ENCODE results near the gene MYO9B.

Gene MYO9B

GRCh38 chr19:17060802-17061201 is 14.8 kb upstream of the MYO9B start:
- DNase-seq: no peak

DNA sequence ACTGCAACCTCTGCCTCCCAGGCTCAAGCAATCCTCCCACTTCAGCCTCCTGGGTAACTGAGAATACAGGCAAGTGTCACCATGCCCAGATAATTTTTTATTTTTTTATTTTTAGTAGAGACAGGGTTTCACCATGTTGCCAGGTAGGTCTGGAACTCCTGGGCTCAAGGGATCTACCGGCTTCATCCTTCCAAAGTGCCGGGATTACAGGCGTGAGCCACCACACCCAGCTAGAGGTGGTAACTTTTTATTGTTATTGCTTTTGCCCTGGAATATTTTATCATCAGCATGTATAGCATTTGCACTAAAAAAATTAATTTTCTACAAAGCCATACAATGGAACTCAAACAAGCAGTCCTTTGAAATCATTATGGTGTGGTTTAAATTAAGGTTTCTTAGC is 14.4 kb upstream of the MYO9B start:
- no peak for DNase-seq

- DNase-seq: no peak
Observed at GRCh38 chr19:17061691-17062090, 13.9 kb upstream of the MYO9B start.

- DNase-seq: no peak
Observed at GRCh38 chr19:17063428-17063827, 12.1 kb upstream of the MYO9B start.

GRCh38 chr19:17069193-17069592 is 6.4 kb upstream of the MYO9B start:
- DNase-seq: no peak

- DNase-seq: no peak
Observed at GRCh38 chr19:17070421-17070820, 5.2 kb upstream of the MYO9B start.

GRCh38 chr19:17070912-17071311 is 4.7 kb upstream of the MYO9B start:
- DNase-seq: no peak

- no peak for DNase-seq
Observed at GRCh38 chr19:17073869-17074633, 1.5 kb upstream of the MYO9B start.

DNA sequence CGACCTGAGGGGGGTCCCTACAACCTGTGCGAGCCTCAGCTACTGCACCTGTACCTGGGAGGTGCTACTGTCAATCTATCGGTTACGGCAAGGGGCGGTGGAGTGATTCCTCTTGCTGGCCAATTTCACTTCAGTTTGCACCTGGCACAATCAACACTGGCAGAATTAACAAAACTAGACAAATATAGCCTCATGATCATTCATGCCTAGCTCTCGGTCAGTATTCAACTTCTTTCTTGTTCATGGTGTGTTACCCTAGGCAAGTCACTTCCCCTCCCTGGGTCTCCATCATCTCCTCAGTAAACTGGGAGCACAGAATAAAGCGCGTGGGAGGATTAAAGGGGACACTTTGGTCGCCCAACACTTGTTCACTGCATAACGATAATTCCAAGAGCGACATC is 943 bp upstream of the MYO9B start:
- DNase-seq: no peak

GRCh38 chr19:17075864-17076542 is 426 bp downstream of the MYO9B start:
- DNase-seq: peak; percentile 46 to 51

DNA sequence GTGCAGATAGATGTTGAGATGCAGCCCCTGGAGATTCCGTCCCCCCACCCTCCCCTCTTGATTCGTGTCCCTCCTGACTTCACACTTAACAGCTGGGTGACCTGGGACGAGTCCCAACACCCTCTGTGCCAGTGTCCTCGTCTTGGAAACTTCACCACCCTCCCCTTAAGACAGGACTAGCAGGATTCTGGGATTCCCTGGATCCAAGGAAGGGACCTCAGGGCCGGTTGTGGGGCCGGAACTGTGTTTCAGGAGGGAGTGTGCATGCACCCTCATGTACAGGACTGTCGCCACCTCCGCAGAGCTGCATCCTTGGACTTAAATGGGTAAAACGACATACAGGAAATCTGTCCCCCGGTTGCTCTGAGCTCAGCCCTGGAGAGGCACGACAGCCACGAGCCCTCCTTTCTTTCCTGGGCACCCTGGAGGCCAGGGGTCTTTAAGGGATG is 990 bp downstream of the MYO9B start:
- no peak for DNase-seq

DNA sequence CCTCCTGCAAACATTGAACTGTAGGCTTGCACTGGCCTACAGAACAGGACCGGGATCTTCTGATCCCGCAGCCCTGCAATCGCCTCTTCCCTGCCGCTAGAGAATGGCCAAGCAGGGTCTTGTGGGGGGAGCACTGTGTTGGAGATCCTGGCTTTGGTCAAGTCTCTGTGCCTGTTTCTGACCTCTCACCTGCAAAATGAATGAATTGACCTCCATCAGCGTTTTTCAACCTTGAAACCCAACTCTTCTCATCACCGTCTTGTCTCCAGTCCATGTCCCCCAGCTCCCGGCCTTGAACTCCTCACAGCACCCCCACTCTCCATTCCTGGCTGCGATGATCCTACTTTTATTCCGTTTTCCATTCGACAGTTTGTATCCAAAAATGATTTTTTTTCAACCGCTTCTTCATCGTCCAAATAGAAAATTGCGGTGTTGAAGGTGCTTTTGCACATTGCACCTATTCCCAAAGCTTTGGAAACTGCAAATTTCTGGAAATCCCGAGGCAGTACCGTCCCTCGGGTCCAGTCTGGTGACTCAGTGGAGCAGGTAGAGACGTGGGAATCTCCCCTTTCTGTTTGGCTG is 2.0 kb downstream of the MYO9B start:
- DNase-seq: no peak

DNA sequence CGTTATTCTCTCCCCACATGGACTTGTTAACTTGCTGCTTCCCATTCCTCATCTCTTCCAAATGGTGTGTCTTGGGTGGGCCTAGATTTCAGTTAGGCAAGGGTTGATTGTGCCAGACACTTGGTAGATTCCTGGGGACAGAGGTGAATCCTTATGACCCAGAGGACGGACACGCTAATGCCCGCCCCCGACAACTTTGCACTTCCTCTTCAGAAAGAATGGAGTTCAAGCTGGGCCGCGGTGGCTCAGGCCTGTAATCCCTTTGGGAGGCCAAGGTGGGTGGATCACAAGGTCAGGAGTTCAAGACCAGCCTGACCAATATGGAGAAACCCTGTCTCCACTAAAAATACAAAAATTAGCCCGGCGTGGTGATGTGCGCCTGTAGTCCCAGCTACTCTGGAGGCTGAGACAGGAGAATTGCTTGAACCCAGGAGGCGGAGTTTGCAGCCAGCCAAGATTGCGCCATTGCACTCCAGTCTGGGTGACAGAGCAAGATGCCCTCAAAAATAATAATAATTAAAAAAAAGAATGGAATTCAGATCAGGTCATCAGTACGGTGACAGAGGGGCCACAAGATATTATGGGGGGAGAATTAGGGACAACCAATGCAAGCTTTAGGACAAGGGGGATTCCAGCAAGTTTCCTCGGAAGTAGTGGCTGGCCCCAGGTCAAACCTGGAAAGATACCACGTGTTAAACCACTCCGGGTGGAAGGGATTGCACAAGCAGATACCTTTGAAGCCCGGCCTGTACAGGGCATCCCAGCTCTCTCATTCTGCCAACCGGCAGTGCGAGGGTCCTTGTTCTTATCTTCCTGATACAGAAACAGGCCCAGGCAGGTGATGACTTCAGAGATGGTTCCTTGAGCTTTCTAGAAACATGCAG is 2.7 kb downstream of the MYO9B start:
- no peak for DNase-seq

DNA sequence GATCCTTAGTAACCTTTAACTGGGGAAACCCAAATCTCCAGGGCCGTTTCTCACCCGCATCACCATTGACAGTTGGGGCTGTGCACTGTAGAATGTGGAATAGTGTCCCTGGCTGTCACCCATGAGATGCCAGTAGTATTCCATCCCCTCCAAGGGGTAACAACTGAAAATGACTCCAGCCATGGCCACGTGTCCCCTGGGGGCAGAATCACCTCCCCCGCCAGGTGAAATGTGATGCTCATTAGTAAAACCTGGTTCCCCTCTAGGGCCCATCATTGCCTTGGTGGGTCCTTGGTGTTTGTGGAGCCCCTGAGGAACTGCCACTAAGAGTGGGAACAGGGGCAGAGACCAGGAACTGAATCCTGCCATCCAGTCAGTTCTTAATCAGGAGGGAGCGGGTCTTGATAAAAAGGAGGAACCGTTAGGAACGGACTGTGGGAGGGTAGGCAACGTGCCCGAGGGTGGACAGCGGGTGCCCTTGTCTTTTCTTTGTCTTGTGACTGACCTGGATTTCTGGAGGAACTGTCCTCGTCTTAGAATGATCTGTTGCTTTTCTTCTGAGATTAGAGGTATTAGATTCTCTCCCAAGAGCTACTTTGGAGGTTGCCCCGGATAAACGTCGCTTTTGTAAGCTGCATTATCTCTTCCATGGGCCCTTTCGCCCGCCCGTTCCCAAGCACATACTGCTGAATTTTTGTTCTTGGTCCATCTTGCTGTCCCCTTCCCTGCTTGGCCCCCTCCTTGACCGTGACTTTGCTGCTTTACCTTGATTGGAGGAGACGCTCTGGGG is 3.5 kb downstream of the MYO9B start:
- no peak for DNase-seq

DNA sequence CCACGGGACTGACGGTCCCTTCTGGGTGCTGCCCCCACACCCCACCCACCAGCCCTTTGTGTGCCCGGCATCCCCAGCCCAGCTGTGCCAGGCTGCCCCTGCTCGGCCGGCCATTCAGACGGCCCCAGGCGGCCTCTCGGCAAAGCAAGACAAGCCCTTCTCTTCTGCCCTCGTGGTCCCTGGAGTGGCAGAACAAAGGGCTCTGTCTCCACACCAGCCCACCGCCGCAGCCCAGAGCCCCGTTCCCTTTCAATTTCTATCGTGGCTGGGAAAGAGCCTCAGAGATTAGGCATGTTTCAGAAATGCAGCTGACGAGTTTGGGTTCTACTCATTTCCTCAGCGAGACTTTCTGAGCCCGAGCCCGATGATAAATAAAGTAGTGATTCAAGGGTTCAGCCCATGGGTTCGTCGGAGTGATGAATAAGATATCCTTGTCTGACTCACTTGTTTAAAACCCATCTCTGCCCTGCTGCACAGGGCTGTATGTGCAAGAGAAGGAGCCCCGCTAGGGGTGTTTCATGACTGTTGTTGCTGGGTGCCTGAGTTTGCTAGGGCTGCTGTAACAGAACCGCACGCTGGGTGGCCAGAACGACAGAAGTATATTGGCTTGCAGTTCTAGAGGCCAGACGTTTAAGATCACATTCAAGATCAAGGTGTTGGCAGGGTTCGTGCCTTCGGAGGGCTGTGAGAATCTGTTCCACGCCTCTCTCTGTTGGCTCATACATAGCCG is 4.3 kb downstream of the MYO9B start:
- peak; percentile 62 to 72 for DNase-seq

GRCh38 chr19:17080440-17080801 is 4.8 kb downstream of the MYO9B start:
- no peak for DNase-seq

DNA sequence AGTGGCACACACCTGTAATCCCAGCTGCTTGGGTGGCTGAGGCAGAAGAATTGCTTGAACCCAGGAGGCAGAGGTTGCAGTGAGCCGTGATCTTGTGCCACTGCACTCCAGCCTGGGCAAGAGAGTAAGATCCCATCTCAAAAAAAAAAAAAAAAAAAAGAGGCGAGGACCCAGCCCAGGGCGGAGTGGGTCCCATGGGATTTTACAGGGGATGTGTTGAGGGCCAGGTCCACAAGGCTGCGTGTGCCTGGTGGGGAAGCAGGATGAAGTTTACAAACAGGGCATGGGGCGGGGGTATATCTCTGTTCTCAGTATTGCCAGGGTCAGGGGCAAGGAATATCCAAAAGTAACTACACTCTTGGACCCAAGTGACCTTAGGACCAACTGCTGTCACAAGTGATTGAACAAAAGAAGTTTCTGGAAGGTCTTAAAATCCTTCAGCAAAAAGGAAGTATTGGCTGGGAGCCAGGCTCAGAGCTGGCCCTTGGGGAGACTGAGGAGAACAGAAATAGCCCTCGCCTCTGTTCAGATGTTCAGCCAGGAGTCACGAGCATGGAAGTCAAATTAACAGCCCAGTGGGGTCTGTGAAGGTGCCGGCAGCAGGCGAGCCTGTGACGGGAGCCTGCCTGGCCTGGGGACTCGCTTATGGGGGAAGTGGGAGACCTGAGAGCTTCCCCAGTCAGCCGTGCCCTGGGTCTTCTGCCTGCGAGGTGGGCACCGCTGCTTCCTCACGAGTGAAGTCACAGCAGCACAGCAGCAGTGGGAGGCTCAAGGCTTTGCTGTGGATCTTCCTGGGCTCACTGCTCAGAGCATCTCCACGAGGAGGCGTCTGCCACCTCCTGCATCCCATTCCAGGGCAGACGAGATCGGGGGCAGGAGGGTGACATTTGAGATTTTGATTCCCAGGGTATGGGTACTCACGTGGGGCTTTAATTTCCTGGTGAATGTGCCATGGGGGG is 6.4 kb downstream of the MYO9B start:
- DNase-seq: no peak

GRCh38 chr19:17086120-17086519 is 10.5 kb downstream of the MYO9B start:
- no peak for DNase-seq

DNA sequence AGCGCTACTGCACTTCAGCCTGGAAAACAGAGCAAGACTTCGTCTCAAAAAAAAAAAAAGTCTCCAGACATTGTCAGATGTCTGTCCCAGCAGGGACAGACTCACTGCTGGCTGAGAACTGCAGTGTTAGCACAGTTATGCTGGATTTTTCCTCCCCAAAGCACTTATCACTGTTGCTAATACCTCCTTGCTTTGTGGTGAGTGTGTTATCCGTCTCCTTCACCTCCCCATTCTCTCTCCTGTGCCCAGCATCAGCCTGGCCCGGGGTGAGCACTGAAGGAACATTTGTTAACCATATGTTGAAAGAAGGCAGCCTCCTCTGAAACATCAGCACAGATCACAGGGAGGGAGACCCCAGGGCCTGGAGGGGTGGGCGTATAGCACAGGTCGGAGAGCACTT is 11.3 kb downstream of the MYO9B start:
- no peak for DNase-seq

GRCh38 chr19:17088552-17088951 is 13.0 kb downstream of the MYO9B start:
- no peak for DNase-seq
